WI38 (cell line): ENCODE data around the gene ERP29.
"Not testable (repeated sequence)": the region's sequence is repeated elsewhere in the genome, so short reads cannot be mapped to it uniquely, and the experiment has no call there.

Experiments
- H3K4me3 ChIP-seq: 2 replicates; pipeline ENCODE4 v1.5.1; 2011; ENCODE audit warnings: low read depth, mild to moderate bottlenecking, control low read depth, low read length
- TF ChIP-seq, protein P1 (sequence below): IDR thresholded peaks from 2 replicates; pipeline ENCODE4 v1.5.1; 2012; ENCODE audit warnings: low read depth, mild to moderate bottlenecking, control low read depth, low read length

The ERP29 gene

DNA sequence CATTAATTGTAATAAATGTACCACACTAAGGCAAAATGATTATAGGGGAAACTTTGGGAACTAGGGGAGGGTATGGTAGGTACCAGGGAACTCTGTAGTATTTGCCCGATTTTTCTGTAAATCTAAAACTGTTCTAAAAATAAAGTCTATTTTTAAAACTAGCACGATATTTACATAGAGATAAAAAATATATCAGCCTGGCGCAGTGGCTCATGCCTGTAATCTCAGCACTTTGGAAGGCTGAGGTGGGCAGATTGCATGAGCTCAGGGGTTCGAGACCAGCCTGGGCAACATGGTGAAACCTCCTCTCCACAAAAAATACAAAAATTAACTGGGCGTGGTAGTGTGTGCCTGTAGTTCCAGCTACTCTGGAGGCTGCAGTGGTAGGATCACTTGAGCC is 32.6 kb upstream of the ERP29 start:
- H3K4me3 ChIP-seq, result no peak overlapping the region
- TF ChIP-seq, protein P1, sequence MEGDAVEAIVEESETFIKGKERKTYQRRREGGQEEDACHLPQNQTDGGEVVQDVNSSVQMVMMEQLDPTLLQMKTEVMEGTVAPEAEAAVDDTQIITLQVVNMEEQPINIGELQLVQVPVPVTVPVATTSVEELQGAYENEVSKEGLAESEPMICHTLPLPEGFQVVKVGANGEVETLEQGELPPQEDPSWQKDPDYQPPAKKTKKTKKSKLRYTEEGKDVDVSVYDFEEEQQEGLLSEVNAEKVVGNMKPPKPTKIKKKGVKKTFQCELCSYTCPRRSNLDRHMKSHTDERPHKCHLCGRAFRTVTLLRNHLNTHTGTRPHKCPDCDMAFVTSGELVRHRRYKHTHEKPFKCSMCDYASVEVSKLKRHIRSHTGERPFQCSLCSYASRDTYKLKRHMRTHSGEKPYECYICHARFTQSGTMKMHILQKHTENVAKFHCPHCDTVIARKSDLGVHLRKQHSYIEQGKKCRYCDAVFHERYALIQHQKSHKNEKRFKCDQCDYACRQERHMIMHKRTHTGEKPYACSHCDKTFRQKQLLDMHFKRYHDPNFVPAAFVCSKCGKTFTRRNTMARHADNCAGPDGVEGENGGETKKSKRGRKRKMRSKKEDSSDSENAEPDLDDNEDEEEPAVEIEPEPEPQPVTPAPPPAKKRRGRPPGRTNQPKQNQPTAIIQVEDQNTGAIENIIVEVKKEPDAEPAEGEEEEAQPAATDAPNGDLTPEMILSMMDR, result no peak

DNA sequence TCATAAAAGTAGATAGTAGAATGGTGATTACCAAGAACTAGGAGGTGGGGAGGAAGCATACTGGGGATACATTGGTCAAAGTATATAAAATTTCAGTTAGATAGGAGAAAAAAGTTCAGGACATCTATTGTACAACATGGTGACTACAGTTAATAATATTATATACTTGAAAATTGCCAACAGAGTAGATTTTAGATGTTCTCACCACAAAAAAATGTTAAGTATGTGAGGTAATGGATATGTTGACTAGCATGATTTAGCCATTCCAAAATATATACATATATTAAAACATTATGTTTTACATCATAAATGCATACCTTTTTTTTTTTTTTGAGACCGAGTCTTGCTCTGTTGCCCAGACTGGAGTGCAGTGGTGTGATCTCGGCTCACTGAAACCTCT is 31.2 kb upstream of the ERP29 start:
- TF ChIP-seq, protein P1, result no peak
- H3K4me3 ChIP-seq, result no peak overlapping the region

DNA sequence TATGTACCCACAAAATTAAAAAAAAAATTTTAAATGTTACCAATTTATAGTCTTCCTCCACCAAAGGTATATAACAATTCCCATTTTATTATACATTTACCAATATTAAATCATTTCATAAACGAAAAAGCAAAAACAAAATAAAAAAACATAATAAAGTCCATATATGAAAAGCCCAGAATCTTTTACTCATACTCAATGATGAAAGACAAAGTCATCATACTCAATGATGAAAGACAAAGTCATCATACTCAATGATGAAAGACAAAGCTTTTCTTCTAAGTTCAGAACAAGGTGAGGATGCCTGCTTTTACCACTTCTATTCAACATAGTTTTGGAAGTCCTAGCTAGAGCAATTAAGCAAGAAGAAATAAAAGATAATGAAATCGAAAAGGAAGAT is 28.4 kb upstream of the ERP29 start:
- TF ChIP-seq, protein P1, result no peak
- H3K4me3 ChIP-seq, result no peak overlapping the region

DNA sequence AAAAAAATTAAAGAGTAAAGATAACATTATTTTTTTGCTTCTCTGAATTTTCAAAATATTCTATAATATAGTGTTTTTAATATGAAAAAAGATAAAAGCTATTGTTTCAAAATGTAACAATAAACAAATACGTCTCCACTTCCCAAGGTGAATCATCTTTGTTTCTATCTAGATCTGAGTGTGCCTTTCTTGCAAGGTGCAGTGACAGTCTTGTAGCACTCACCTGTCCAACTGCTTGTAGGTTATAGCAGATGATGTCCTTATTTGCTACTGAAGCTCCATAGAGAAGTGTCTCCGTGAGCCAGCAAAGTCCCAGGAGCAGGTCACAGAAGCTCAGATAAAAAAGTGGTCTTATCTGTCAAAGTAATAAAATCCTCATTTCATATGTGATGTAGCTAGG is 21.7 kb upstream of the ERP29 start:
- TF ChIP-seq, protein P1, result no peak

DNA sequence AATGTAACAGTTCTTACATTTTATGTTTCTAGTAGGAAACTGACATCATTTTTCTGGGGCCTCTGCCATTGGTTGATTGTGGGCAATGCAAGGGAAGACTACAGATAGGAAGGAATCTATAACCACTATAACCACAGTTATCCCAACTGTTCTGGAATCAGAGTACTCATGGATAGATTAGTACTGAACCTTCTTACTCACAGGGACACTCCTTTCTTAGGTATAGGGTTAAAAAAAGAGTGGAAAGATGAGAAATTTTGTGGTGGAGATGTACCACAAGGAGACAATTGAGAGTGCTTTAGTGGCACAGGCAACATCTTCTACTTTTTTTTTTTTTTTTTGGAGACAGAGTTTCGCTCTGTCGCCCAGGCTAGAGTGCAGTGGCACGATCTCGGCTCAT is 21.3 kb upstream of the ERP29 start:
- no peak overlapping the region for H3K4me3 ChIP-seq
- TF ChIP-seq, protein P1, result no peak

More for the DNA sequence above, 21.7 kb upstream of the ERP29 start:
- H3K4me3 ChIP-seq, result no peak overlapping the region

DNA sequence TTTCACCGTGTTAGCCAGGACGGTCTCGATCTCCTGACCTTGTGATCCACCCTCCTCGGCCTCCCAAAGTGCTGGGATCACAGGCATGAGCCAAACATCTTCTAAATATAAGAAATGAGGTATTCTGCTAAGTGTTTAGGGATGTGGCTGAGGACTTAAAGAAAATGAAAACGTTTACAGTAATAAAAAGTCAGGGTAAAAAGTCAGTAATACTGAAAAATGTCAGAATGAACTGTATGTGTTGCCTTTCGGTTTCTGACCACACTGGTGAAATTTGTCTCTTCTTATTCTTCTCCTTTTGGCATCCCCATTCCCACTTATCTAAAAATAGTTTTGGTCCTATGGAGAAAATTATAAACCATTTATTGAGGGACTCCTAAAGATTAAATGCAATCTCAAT is 20.8 kb upstream of the ERP29 start:
- TF ChIP-seq, protein P1, result no peak
- no peak overlapping the region for H3K4me3 ChIP-seq

DNA sequence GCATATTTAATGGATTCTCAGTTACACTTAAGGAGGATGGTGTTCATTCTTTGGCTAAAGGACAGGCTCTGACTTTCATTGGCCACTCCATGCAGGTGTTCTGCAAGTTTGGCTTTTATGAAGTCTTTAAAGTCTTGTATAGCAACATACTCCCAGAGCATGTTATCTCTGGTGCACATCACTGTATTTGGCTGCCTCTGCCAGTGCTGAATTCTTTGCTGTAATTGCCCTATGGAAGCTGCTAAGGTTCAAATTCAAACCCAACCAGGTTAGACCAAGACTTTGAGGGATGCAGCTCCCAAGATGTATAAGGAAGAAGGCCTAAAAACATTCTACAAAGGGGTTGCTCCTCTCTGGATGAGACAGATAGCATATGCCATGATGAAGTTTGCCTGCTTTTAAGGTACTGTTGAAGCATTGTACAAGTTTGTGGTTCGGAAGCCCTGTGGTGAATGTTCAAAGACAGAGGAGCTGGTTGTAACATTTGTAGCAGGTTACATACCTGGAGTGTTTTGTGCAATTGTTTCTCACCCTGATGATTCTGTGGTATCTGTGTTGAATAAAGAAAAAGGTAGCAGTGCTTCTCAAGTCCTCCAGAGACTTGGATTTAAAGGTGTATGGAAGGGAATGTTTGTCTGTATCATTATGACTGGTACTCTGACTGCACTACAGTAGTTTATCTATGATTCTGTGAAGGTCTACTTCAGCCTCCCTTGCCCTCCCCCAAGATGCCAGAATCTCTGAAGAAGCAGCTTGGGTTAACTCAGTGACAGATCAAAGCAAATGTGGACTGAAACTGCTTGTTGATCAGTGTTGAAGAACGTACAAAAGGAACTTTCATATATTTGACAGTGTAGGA is 19.7 kb upstream of the ERP29 start:
- TF ChIP-seq, protein P1, result no peak
- H3K4me3 ChIP-seq, result no peak overlapping the region

DNA sequence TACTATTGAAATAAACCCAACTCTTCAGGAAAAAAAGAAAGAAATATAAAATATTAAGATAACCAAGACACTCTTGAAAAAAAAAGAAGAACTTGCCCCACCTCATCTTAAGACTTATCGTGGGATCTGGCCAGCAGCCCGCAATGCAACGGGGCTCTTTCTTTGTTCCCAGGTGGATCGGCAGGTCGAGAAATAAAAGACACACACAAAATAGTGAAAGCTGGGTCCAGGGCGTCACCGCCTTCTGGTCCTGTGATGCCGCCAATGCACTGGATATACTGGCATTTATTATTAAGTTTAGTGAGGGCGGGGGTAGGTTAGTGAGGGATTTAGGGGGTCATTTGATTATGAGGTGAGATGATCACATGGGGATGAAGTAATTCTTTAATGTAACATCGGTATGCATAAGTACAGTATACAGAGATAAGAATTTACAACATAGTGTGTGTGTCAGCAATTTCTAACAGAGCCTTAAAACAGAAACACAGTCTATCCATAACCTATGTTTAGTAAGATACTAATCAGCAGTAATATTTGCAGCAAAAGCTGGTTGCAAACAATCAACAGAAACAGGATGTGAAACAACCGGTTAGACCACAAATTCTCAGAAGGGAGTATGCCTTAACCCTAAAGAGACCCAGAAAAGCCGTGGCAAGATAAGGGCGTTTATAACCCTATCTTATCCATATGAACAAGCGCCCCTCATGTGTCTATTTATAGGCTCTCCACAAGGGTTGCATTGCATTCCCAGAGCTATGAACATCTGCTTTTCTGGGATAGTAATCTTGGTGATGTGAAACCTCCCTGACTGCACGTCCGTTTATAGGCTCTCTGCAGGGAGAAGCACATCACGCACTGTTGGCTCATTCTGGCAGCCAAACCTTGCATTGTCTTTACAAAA is 18.8 kb upstream of the ERP29 start:
- H3K4me3 ChIP-seq, result not testable (repeated sequence)
